Islet precursor cell (in vitro differentiated cells): ENCODE measurements around the gene SMIM38.

Experiments used
- DNase-seq: peaks from one replicate; pipeline ENCODE4 v3.0.0-alpha.2; 2018

The SMIM38 gene

GRCh38 chr11:69155302-69156234, at the start of gene SMIM38:
Gene SMIM38 (plus strand): TSS chr11:69155935. CDS start chr11:69157847, 1,912 bp downstream.
- no peak for DNase-seq

GRCh38 chr11:69106031-69106811, 49.5 kb upstream of the SMIM38 start:
- DNase-seq = no peak

GRCh38 chr11:69107413-69107812, 48.3 kb upstream of the SMIM38 start:
- no peak for DNase-seq

- no peak for DNase-seq
These were observed 47.7 kb upstream of the SMIM38 start for GRCh38 chr11:69108030-69108429.

- DNase-seq = no peak
These were observed 47.2 kb upstream of the SMIM38 start for GRCh38 chr11:69108559-69108958.

- DNase-seq = no peak
These were observed 46.6 kb upstream of the SMIM38 start for GRCh38 chr11:69109101-69109500.

- DNase-seq = no peak
These were observed 45.3 kb upstream of the SMIM38 start for GRCh38 chr11:69110451-69110850.

GRCh38 chr11:69111624-69112542, 43.9 kb upstream of the SMIM38 start:
- DNase-seq = no peak

GRCh38 chr11:69113226-69113625, 42.5 kb upstream of the SMIM38 start:
- DNase-seq = no peak

- DNase-seq = no peak
These were observed 41.9 kb upstream of the SMIM38 start for GRCh38 chr11:69113646-69114340.

- DNase-seq = no peak
These were observed 41.4 kb upstream of the SMIM38 start for GRCh38 chr11:69114362-69114761.

GRCh38 chr11:69114811-69115523, 40.8 kb upstream of the SMIM38 start:
- no peak for DNase-seq

- no peak for DNase-seq
These were observed 39.9 kb upstream of the SMIM38 start for GRCh38 chr11:69115586-69116560.

- no peak for DNase-seq
These were observed 39.1 kb upstream of the SMIM38 start for GRCh38 chr11:69116671-69117070.

GRCh38 chr11:69119190-69119589, 36.5 kb upstream of the SMIM38 start:
- DNase-seq = no peak

GRCh38 chr11:69120096-69120875, 35.4 kb upstream of the SMIM38 start:
- peak; percentile 44 for DNase-seq

- peak; percentile 38 for DNase-seq
These were observed 34.7 kb upstream of the SMIM38 start for GRCh38 chr11:69121021-69121420.

- no peak for DNase-seq
These were observed 34.0 kb upstream of the SMIM38 start for GRCh38 chr11:69121621-69122325.

- DNase-seq = no peak
These were observed 33.5 kb upstream of the SMIM38 start for GRCh38 chr11:69122326-69122629.
